GM23338 (cell line): ENCODE results near the gene PAFAH2. TPM values are rescaled to one million over a fixed set of nuclear protein-coding genes. Genes with fewer than 3 reads are reported as not detected.

Experiments used
- ATAC-seq: fragments of 200-7000 bp; cut with Tn5 transposase; 3 replicates; pipeline ENCODE4 v1.9.1; 2020
- DNase-seq: peaks from one replicate; pipeline ENCODE4 v3.0.0-alpha.2; 2015; ENCODE audit warnings: low spot score
- H2AFZ ChIP-seq: fragments of 200-600 bp; sonication (generic); 2 replicates; pipeline ENCODE4 v1.8.0; 2016; ENCODE audit warnings: antibody characterized with exemption, mild to moderate bottlenecking, moderate library complexity
- H3F3A ChIP-seq: fragments of 200-600 bp; sonication (generic); replicated peaks from 2 replicates; pipeline ENCODE4 v1.8.0; 2017; ENCODE audit warnings: antibody characterized with exemption, mixed run types, low read depth
- H3K27ac ChIP-seq: fragments of 200-600 bp; sonication (generic); 2 replicates; pipeline ENCODE4 v1.6.1; 2016; ENCODE audit warnings: low read depth
- H3K27me3 ChIP-seq: fragments of 200-600 bp; sonication (generic); 2 replicates; pipeline ENCODE4 v1.8.0; 2016; ENCODE audit warnings: mild to moderate bottlenecking, mixed run types, moderate library complexity; ENCODE audit not compliant: insufficient read depth
- H3K36me3 ChIP-seq: fragments of 200-600 bp; sonication (generic); 2 replicates; pipeline ENCODE4 v1.8.0; 2016; ENCODE audit warnings: mild to moderate bottlenecking; ENCODE audit not compliant: insufficient read depth
- H3K4me1 ChIP-seq: fragments of 200-600 bp; sonication (generic); 2 replicates; pipeline ENCODE4 v1.8.0; 2016; ENCODE audit warnings: mild to moderate bottlenecking, moderate library complexity; ENCODE audit not compliant: insufficient read depth
- H3K4me2 ChIP-seq: fragments of 200-600 bp; sonication (generic); 2 replicates; pipeline ENCODE4 v1.7.1; 2017; ENCODE audit warnings: mixed run types
- H3K4me3 ChIP-seq: fragments of 200-600 bp; sonication (generic); 2 replicates; pipeline ENCODE4 v1.6.1; 2016; ENCODE audit warnings: mixed run types
- H3K79me2 ChIP-seq: fragments of 200-600 bp; sonication (generic); replicated peaks from 2 replicates; pipeline ENCODE4 v1.8.0; 2017; ENCODE audit warnings: mild to moderate bottlenecking; ENCODE audit not compliant: insufficient read depth
- H3K9me2 ChIP-seq: fragments of 200-600 bp; sonication (generic); 2 replicates; pipeline ENCODE4 v1.8.0; 2017; ENCODE audit not compliant: insufficient read depth
- H4K20me1 ChIP-seq: fragments of 200-600 bp; sonication (generic); replicated peaks from 2 replicates; pipeline ENCODE4 v1.8.0; 2017; ENCODE audit warnings: mild to moderate bottlenecking; ENCODE audit not compliant: insufficient read depth
- H3K27ac Mint-ChIP-seq: 2 replicates; pipeline ENCODE4 v1.8.0; 2020; ENCODE audit warnings: inconsistent platforms, mild to moderate bottlenecking, moderate library complexity, mixed read lengths
- H3K27me3 Mint-ChIP-seq: 3 replicates; pipeline ENCODE4 v1.8.0; 2022; ENCODE audit warnings: low read depth, mild to moderate bottlenecking, moderate library complexity, mixed read lengths, inconsistent platforms; ENCODE audit not compliant: insufficient read depth, poor library complexity
- H3K36me3 Mint-ChIP-seq: 3 replicates; pipeline ENCODE4 v1.8.0; 2021; ENCODE audit warnings: low read depth, mild to moderate bottlenecking, inconsistent platforms, moderate library complexity, mixed read lengths
- H3K4me1 Mint-ChIP-seq: 3 replicates; pipeline ENCODE4 v1.8.0; 2020; ENCODE audit warnings: mild to moderate bottlenecking, inconsistent platforms, mixed read lengths
- H3K4me3 Mint-ChIP-seq: 3 replicates; pipeline ENCODE4 v1.8.0; 2021; ENCODE audit warnings: moderate library complexity, mild to moderate bottlenecking, inconsistent platforms, mixed read lengths
- H3K9me3 Mint-ChIP-seq: 3 replicates; pipeline ENCODE4 v1.8.0; 2020; ENCODE audit warnings: moderate library complexity, mild to moderate bottlenecking, inconsistent platforms, mixed read lengths
- CREB1 ChIP-seq: fragments of 250-450 bp; sonication (Bioruptor Pico); IDR thresholded peaks from 2 replicates; pipeline ENCODE4 v1.5.0; 2020; ENCODE audit warnings: low read depth, mild to moderate bottlenecking, moderate library complexity
- CTCF ChIP-seq, 2 experiments: fragments of 200-600 bp in 1 of 2; sonication (generic) in 1 of 2; conservative IDR thresholded peaks; 2 replicates each; pipeline versions ENCODE4 v1.5.1 to v1.6.1; 2016 to 2017; ENCODE audit warnings: antibody characterized with exemption in 2 of 2, low read depth in 2 of 2, mild to moderate bottlenecking in 2 of 2, moderate library complexity in 1 of 2
- EZH2 ChIP-seq: fragments of 200-600 bp; sonication (generic); IDR thresholded peaks from one replicate; pipeline ENCODE4 v1.8.0; 2017; ENCODE audit warnings: antibody characterized with exemption, mild to moderate bottlenecking, low read depth; ENCODE audit not compliant: unreplicated experiment
- EZH2phosphoT487 ChIP-seq: fragments of 200-600 bp; sonication (generic); IDR thresholded peaks from one replicate; pipeline ENCODE4 v1.8.1; 2018; ENCODE audit warnings: antibody characterized with exemption; ENCODE audit not compliant: unreplicated experiment
- NANOG ChIP-seq: IDR thresholded peaks from 2 replicates; pipeline ENCODE4 v1.6.1; 2016; ENCODE audit warnings: antibody characterized with exemption, borderline replicate concordance
- ZNF331 ChIP-seq: fragments of 250-450 bp; sonication (Bioruptor Pico); IDR thresholded peaks from 2 replicates; pipeline ENCODE4 v1.5.0; 2020; ENCODE audit warnings: low read depth, mild to moderate bottlenecking, moderate library complexity
- ZNF462 ChIP-seq: fragments of 250-450 bp; sonication (Bioruptor Pico); IDR thresholded peaks from 2 replicates; pipeline ENCODE4 v1.5.0; 2020; ENCODE audit warnings: mild to moderate bottlenecking, moderate library complexity
- polyA plus RNA-seq: library from polyadenylated mRNA; unstranded; fragments of >200 nt; fragmentation: Nextera tagmentation; extraction: Ambion mirVana; gene quantifications from 2 replicates; pipeline ENCODE4 v1.2.1, GENCODE V29; 2016
- total RNA-seq: library from RNA; depleted of rRNA; stranded (reverse); fragments of >200 nt; shearing (Covaris generic); gene quantifications from 2 replicates; pipeline ENCODE4 v1.2.3, GENCODE V29; 2014

PAFAH2 gene
- total and polyA plus RNA-seq, 2 experiments from 2014 or later = 5.7 to 10.3 TPM

GRCh38 chr1:26032656-26033357 is 34.9 kb upstream of the PAFAH2 start (continued):
- no peak for TF ChIP-seq CTCF (conservative IDR thresholded peaks at IDR 0.05; ENCODE audit: low read depth in 2 of 2)
- TF ChIP-seq NANOG = no peak

- H2AFZ ChIP-seq = no peak overlapping the region
- H3K4me3 ChIP-seq = no peak overlapping the region
- TF ChIP-seq EZH2 = no peak
- H3K27ac ChIP-seq = no peak overlapping the region
- H3F3A ChIP-seq = no peaks in the 10 kb centered on the region
- no peak overlapping the region for H3K4me3 Mint-ChIP-seq
- peaks cover 6% of the 10 kb centered on the region; the same call in 1 of the 2 replicates for H3K4me1 ChIP-seq
- H3K36me3 Mint-ChIP-seq = no peaks in the 10 kb centered on the region
- no peak overlapping the region for H3K4me2 ChIP-seq
- H3K27ac Mint-ChIP-seq = no peak overlapping the region
- H4K20me1 ChIP-seq = no peaks in the 10 kb centered on the region
- peaks cover 5% of the 10 kb centered on the region; the same call in 2 of the 3 replicates for H3K4me1 Mint-ChIP-seq
- H3K9me2 ChIP-seq = no peaks in the 10 kb centered on the region
- H3K36me3 ChIP-seq = no peaks in the 10 kb centered on the region
- H3K27me3 Mint-ChIP-seq = peaks cover 31% of the 10 kb centered on the region
- no peaks in the 10 kb centered on the region for H3K79me2 ChIP-seq
- DNase-seq (no peak), ATAC-seq (no peak)
- H3K27me3 ChIP-seq = peaks cover 24% of the 10 kb centered on the region
- H3K9me3 Mint-ChIP-seq = no peaks in the 10 kb centered on the region; the same call in 2 of the 3 replicates
Measured at GRCh38 chr1:26031611-26032220, 33.9 kb upstream of the PAFAH2 start.

GRCh38 chr1:26031196-26031595 is 33.3 kb upstream of the PAFAH2 start:
- H3K4me2 ChIP-seq = no peak overlapping the region
- H3K4me1 Mint-ChIP-seq = peaks cover 5% of the 10 kb centered on the region; the same call in 2 of the 3 replicates
- TF ChIP-seq ZNF331 (CRISPR knock-in tag) = no peak
- TF ChIP-seq CTCF (conservative IDR thresholded peaks at IDR 0.05; ENCODE audit: low read depth in 2 of 2) = no peak
- no peak for TF ChIP-seq EZH2phosphoT487
- no peak for TF ChIP-seq NANOG
- TF ChIP-seq CREB1 = no peak
- no peak for TF ChIP-seq ZNF462 (CRISPR knock-in tag)
- TF ChIP-seq EZH2 = no peak

More at GRCh38 chr1:26031196-26031595, 33.3 kb upstream of the PAFAH2 start:
- Histone ChIP-seq H3K9me2 (no peaks in the 10 kb centered on the region), H3K27me3 (peaks cover 19% of the 10 kb centered on the region), H2AFZ (no peak overlapping the region), H4K20me1 (no peaks in the 10 kb centered on the region), H3K4me1 (peaks cover 6% of the 10 kb centered on the region; the same call in 1 of the 2 replicates), H3K36me3 (no peaks in the 10 kb centered on the region), H3K79me2 (no peaks in the 10 kb centered on the region), H3K4me3 (no peak overlapping the region), H3F3A (no peaks in the 10 kb centered on the region), H3K27ac (no peak overlapping the region)
- H3K4me3 Mint-ChIP-seq = no peak overlapping the region
- peaks cover 30% of the 10 kb centered on the region for H3K27me3 Mint-ChIP-seq
- no peak for DNase-seq
- H3K27ac Mint-ChIP-seq = no peak overlapping the region
- H3K9me3 Mint-ChIP-seq = no peaks in the 10 kb centered on the region; the same call in 2 of the 3 replicates
- no peak for ATAC-seq
- H3K36me3 Mint-ChIP-seq = no peaks in the 10 kb centered on the region
